Measurements from ENCODE around the gene PARD3B. TPM values are rescaled to one million over a fixed set of nuclear protein-coding genes. Genes with fewer than 3 reads are reported as not detected.

The PARD3B gene
- polyA plus RNA-seq, 3 donors, result 36.3 to 41.4 (median 37.7) TPM

GRCh38 chr2:205287316-205287715, 742.0 kb downstream of the PARD3B start:
- no peak for DNase-seq (ENCODE audit: low read depth in 3 of 3, low spot score in 2 of 3)

- DNase-seq (ENCODE audit: low read depth in 3 of 3, low spot score in 2 of 3), result no peak
These were observed 743.4 kb downstream of the PARD3B start for GRCh38 chr2:205288686-205289085.

- DNase-seq (ENCODE audit: low read depth in 3 of 3, low spot score in 2 of 3), result no peak
These were observed 745.0 kb downstream of the PARD3B start for GRCh38 chr2:205290299-205290698.

- no peak for DNase-seq (ENCODE audit: low read depth in 3 of 3, low spot score in 2 of 3)
These were observed 747.5 kb downstream of the PARD3B start for GRCh38 chr2:205292665-205293295.

GRCh38 chr2:205293559-205293958, 748.3 kb downstream of the PARD3B start:
- DNase-seq (ENCODE audit: low read depth in 3 of 3, low spot score in 2 of 3), result no peak

- no peak for DNase-seq (ENCODE audit: low read depth in 3 of 3, low spot score in 2 of 3)
These were observed 751.7 kb downstream of the PARD3B start for GRCh38 chr2:205296959-205297358.

GRCh38 chr2:205297368-205297767, 752.1 kb downstream of the PARD3B start:
- no peak for DNase-seq (ENCODE audit: low read depth in 3 of 3, low spot score in 2 of 3)

- DNase-seq (ENCODE audit: low read depth in 3 of 3, low spot score in 2 of 3), result no peak
These were observed 752.6 kb downstream of the PARD3B start for GRCh38 chr2:205297846-205298245.

- DNase-seq (ENCODE audit: low read depth in 3 of 3, low spot score in 2 of 3), result no peak
These were observed 765.9 kb downstream of the PARD3B start for GRCh38 chr2:205311201-205311600.

- no peak for DNase-seq (ENCODE audit: low read depth in 3 of 3, low spot score in 2 of 3)
These were observed 776.0 kb downstream of the PARD3B start for GRCh38 chr2:205321231-205321630.

- no peak for DNase-seq (ENCODE audit: low read depth in 3 of 3, low spot score in 2 of 3)
These were observed 778.7 kb downstream of the PARD3B start for GRCh38 chr2:205323929-205324328.

GRCh38 chr2:205324355-205324754, 779.1 kb downstream of the PARD3B start:
- DNase-seq (ENCODE audit: low read depth in 3 of 3, low spot score in 2 of 3), result no peak

GRCh38 chr2:205333351-205333750, 788.1 kb downstream of the PARD3B start:
- DNase-seq (ENCODE audit: low read depth in 3 of 3, low spot score in 2 of 3), result no peak

- DNase-seq (ENCODE audit: low read depth in 3 of 3, low spot score in 2 of 3), result no peak
These were observed 792.0 kb downstream of the PARD3B start for GRCh38 chr2:205337274-205337673.

- DNase-seq (ENCODE audit: low read depth in 3 of 3, low spot score in 2 of 3), result no peak
These were observed 792.9 kb downstream of the PARD3B start for GRCh38 chr2:205338156-205338555.

GRCh38 chr2:205343103-205343502, 797.8 kb downstream of the PARD3B start:
- DNase-seq (ENCODE audit: low read depth in 3 of 3, low spot score in 2 of 3), result no peak

- no peak for DNase-seq (ENCODE audit: low read depth in 3 of 3, low spot score in 2 of 3)
These were observed 801.4 kb downstream of the PARD3B start for GRCh38 chr2:205346649-205347048.

GRCh38 chr2:205347899-205348298, 802.6 kb downstream of the PARD3B start:
- no peak for DNase-seq (ENCODE audit: low read depth in 3 of 3, low spot score in 2 of 3)

GRCh38 chr2:205352094-205352493, 806.8 kb downstream of the PARD3B start:
- DNase-seq (ENCODE audit: low read depth in 3 of 3, low spot score in 2 of 3), result no peak

- no peak for DNase-seq (ENCODE audit: low read depth in 3 of 3, low spot score in 2 of 3)
These were observed 807.3 kb downstream of the PARD3B start for GRCh38 chr2:205352593-205352992.

GRCh38 chr2:205357732-205358131, 812.5 kb downstream of the PARD3B start:
- DNase-seq (ENCODE audit: low read depth in 3 of 3, low spot score in 2 of 3), result no peak

- DNase-seq (ENCODE audit: low read depth in 3 of 3, low spot score in 2 of 3), result no peak
These were observed 813.1 kb downstream of the PARD3B start for GRCh38 chr2:205358351-205358815.

- no peak for DNase-seq (ENCODE audit: low read depth in 3 of 3, low spot score in 2 of 3)
These were observed 816.0 kb downstream of the PARD3B start for GRCh38 chr2:205361272-205361671.
